Mononuclear cell (primary cell): ENCODE measurements around the gene KCTD7. TPM values are rescaled to one million over a fixed set of nuclear protein-coding genes. Genes with fewer than 3 reads are reported as not detected.
A peak's percentile ranks its signal among the peaks of the same experiment; 100 is the strongest.
"Not testable (repeated sequence)": the region's sequence is repeated elsewhere in the genome, so short reads cannot be mapped to it uniquely, and the experiment has no call there.

ENCODE experiments used
- H3K27me3 ChIP-seq: 2 replicates; pipeline ENCODE4 v1.6.0; 2011; ENCODE audit warnings: low read length, control low read depth; ENCODE audit not compliant: insufficient read depth
- H3K4me1 ChIP-seq: 2 replicates; pipeline ENCODE4 v1.5.1; 2011; ENCODE audit warnings: mild to moderate bottlenecking, low read length, control low read depth; ENCODE audit not compliant: insufficient read depth
- H3K4me3 ChIP-seq: 2 replicates; pipeline ENCODE4 v1.5.1; 2011; ENCODE audit warnings: mild to moderate bottlenecking, low read length, moderate library complexity
- H3K9me3 ChIP-seq: 2 replicates; pipeline ENCODE4 v1.5.1; 2011; ENCODE audit warnings: low read depth, mild to moderate bottlenecking, control low read depth, low read length
- total RNA-seq: library from RNA; depleted of rRNA; stranded (reverse); fragments of >200 nt; gene quantifications from one replicate; pipeline ENCODE4 v1.2.3, GENCODE V29; 2012

KCTD7 gene
- total RNA-seq, 1 donor: 8.7 TPM

DNA sequence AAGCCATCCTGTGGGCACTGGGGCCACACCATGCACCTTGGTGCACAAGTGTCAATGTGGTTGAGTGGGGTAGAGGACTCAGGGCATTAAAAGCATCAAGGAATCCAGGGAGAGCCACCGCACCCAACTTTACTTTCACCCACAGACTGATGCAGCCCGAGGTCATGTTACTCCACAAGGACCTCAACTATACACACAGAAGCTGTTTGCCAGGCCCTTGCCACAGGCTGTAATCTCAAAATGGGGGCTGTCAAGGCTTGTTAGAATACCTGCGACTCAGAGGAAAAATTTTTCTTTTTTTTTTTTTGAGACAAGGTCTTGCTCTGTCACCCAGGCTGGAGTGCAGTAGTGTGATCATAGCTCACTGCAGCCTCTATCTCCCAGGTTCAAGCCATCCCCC lies 26.5 kb upstream of the KCTD7 start:
- H3K4me1 ChIP-seq: no peaks in the 10 kb centered on the region
- no peaks in the 10 kb centered on the region for H3K9me3 ChIP-seq
- no peaks in the 10 kb centered on the region for H3K27me3 ChIP-seq
- no peak overlapping the region for H3K4me3 ChIP-seq

GRCh38 chr7:66604198-66604597 lies 24.5 kb upstream of the KCTD7 start:
- no peaks in the 10 kb centered on the region for H3K4me1 ChIP-seq
- H3K9me3 ChIP-seq: no peaks in the 10 kb centered on the region
- no peaks in the 10 kb centered on the region for H3K27me3 ChIP-seq
- H3K4me3 ChIP-seq: no peak overlapping the region

DNA sequence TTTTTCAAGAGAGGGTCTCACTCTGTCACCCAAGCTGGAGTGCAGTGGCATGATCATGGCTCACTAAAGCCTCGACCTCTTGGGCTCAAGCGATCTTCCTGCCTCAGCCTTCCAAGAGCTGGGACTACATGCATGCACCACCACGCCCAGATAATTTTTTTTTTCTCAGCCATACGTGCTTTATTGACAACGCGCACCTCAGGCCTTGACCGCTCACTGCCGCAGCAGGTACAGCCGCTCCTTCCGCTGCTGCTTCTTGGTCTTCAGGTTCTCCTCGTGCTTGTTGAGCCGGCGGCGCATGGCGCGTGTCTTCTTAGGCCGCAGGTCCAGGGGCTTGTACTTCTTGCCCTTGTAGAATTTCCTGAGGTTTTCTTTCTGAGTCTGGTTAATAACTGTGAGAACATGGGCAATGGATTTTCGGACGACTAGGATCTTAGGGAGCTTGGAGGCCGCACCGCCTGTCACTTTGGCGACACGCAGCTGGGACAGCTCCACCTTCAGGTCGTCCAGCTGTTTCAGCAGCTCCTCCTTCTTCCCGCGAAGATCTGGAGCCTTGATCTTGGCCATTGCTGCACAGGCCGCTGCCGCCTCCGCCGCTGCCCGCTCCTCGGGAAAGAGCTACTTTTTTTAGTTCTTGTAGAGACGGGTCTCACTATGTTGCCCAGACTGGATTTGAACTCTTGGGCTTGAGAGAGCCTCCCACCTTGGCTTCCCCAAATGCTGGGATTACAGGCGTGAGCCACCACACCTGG lies 22.0 kb upstream of the KCTD7 start:
- H3K27me3 ChIP-seq, H3K4me3 ChIP-seq, H3K4me1 ChIP-seq, H3K9me3 ChIP-seq: not testable (repeated sequence)

- Histone ChIP-seq H3K4me1 (no peaks in the 10 kb centered on the region), H3K9me3 (no peaks in the 10 kb centered on the region), H3K27me3 (no peaks in the 10 kb centered on the region), H3K4me3 (no peak overlapping the region)
These were observed 19.5 kb upstream of the KCTD7 start for GRCh38 chr7:66609176-66609575.

- H3K9me3 ChIP-seq, H3K27me3 ChIP-seq, H3K4me3 ChIP-seq, H3K4me1 ChIP-seq: not testable (repeated sequence)
These were observed 14.1 kb upstream of the KCTD7 start for GRCh38 chr7:66614596-66614995.

GRCh38 chr7:66615699-66616098 lies 13.0 kb upstream of the KCTD7 start:
- no peak overlapping the region for H3K4me3 ChIP-seq

DNA sequence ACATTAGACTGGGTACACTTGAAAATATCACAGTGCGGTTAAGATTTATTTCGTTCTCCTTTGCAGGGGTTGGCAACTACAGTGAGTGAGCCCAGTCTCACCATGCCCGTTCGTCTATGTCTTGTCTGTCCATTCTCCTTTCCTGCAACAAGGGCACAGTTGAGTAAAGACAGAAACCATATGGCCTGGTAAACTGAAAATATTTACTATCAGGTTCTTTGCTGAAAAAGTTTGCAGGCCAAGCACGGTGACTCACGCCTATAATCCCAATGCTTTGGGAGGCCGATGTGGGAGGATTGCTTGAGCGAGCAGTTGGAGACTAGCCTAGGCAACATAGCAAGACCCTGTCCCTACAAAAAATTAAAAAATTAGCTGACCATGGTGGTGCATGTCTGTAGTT lies 11.4 kb upstream of the KCTD7 start:
- no peak overlapping the region for H3K4me3 ChIP-seq
- H3K9me3 ChIP-seq: no peaks in the 10 kb centered on the region
- no peaks in the 10 kb centered on the region for H3K4me1 ChIP-seq
- no peaks in the 10 kb centered on the region for H3K27me3 ChIP-seq

More at GRCh38 chr7:66615699-66616098, 13.0 kb upstream of the KCTD7 start:
- Histone ChIP-seq H3K27me3 (no peaks in the 10 kb centered on the region), H3K4me1 (no peaks in the 10 kb centered on the region), H3K9me3 (no peaks in the 10 kb centered on the region)

- not testable (repeated sequence) for H3K27me3 ChIP-seq, H3K4me1 ChIP-seq, H3K4me3 ChIP-seq, H3K9me3 ChIP-seq
These were observed 9.2 kb upstream of the KCTD7 start for GRCh38 chr7:66619341-66619948.

GRCh38 chr7:66626331-66626934 lies 2.2 kb upstream of the KCTD7 start:
- H3K4me3 ChIP-seq: no peak overlapping the region
- no peaks in the 10 kb centered on the region for H3K9me3 ChIP-seq
- H3K4me1 ChIP-seq: peaks cover 34% of the 10 kb centered on the region
- H3K27me3 ChIP-seq: no peaks in the 10 kb centered on the region

DNA sequence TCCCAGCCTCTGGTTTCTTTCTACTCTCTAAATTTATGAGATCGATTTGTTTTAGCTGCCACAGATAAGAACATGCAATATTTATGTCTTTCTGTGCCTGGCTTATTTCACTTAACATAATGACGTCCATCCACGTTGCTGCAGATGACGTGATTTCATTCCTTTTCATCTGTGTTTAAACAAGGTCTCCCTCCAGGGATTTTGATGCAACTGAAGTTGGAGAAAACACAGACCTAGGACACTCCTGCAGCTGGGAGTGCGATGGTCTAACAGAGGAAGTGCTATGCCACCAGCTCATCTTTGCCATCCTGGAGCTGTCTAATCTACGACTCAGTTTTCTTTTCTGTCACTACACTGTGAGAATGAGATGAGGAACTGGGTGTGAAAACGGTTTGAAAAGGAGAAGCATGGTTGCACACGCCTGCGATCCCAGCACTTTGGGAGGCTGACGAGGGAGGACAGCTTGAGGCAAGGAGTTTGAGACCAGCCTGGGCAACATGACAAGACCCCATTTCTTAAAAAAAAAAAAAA lies 1.5 kb upstream of the KCTD7 start:
- Histone ChIP-seq H3K9me3 (no peaks in the 10 kb centered on the region), H3K27me3 (no peaks in the 10 kb centered on the region), H3K4me1 (peaks cover 42% of the 10 kb centered on the region), H3K4me3 (no peak overlapping the region)

GRCh38 chr7:66627881-66628360 lies 760 bp upstream of the KCTD7 start:
- no peaks in the 10 kb centered on the region for H3K27me3 ChIP-seq
- H3K4me1 ChIP-seq: peaks cover 49% of the 10 kb centered on the region
- H3K9me3 ChIP-seq: no peaks in the 10 kb centered on the region
- peak overlapping the region; percentile 67 for H3K4me3 ChIP-seq

DNA sequence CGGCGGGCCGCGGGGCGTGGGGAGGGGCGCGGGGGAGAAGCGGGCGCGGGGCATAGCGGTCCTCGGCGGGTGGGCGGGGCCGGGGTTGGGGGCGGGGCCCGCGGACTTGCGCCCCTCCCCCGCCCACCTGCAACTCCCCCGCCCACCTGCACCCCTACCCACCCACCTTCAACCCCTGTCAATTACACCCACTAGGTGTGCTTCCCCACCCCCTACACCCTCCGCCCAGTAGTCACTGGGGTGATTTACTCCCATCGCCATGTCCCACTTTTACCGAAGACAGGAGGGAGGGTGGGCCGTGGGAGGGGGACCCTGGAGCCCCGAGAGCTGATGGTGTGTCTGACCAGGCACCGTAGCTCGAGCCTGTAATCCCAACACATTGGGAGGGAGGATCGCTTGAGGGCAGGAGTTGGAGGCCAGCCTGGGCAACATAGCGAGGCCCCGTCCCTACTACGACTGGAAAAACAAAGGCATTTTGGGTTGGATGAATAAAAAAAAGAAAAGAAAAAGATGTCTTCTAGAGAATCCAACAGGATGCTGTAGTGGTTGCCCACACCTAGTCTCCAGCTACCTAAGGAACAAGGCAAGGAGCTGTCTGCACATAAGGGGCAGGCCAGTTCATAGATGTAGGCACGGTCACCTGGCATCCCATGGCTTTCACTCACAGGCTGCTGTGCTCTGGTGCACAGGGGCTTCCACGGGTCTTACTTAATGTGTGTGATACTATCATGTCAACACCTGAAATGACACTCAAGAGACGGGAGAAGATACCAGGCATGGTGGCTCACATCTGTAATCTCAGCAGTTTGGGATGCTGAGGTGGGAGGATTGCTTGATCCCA lies 761 bp downstream of the KCTD7 start:
- H3K4me1 ChIP-seq: peaks cover 54% of the 10 kb centered on the region
- no peaks in the 10 kb centered on the region for H3K27me3 ChIP-seq
- peak overlapping the region; percentile 67 for H3K4me3 ChIP-seq
- no peaks in the 10 kb centered on the region for H3K9me3 ChIP-seq

- no peak overlapping the region for H3K4me3 ChIP-seq
- no peaks in the 10 kb centered on the region for H3K9me3 ChIP-seq
- H3K4me1 ChIP-seq: peaks cover 62% of the 10 kb centered on the region
- no peaks in the 10 kb centered on the region for H3K27me3 ChIP-seq
These were observed 1.9 kb downstream of the KCTD7 start for GRCh38 chr7:66630531-66630930.

DNA sequence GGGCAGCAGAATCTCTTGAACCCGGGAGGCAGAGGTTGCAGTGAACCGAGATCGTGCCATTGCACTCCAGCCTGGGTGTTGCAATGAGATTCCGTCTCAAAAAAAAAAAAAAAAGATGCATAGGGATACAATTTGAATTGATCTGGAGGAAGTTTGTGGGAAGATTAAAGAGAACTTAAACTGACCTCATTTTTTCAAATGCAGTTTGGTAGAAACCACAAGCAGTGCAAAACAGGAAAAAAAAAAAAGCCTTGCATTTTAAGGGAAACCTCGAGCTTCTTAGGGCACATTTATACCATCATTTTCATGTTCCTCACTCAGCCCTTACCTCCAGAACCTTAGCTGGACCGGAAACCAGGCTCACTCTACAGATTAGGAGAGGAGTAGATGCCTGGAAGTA lies 2.8 kb downstream of the KCTD7 start:
- H3K4me3 ChIP-seq: no peak overlapping the region
- H3K9me3 ChIP-seq: no peaks in the 10 kb centered on the region
- no peaks in the 10 kb centered on the region for H3K27me3 ChIP-seq
- H3K4me1 ChIP-seq: peaks cover 62% of the 10 kb centered on the region

GRCh38 chr7:66634816-66635215 lies 6.1 kb downstream of the KCTD7 start:
- H3K4me3 ChIP-seq: no peak overlapping the region
- no peaks in the 10 kb centered on the region for H3K9me3 ChIP-seq
- no peaks in the 10 kb centered on the region for H3K27me3 ChIP-seq
- H3K4me1 ChIP-seq: peaks cover 44% of the 10 kb centered on the region
